Right atrium auricular region (tissue), 2 donors: ENCODE data around the gene FRMD4A. TPM values are rescaled to one million over a fixed set of nuclear protein-coding genes. Genes with fewer than 3 reads are reported as not detected.

Experiments
- DNase-seq: peaks from one replicate; pipeline ENCODE4 v3.0.0-alpha.2; 2019; ENCODE audit warnings: low spot score
- H3K27ac ChIP-seq, 2 donors: fragments of 200-600 bp; sonication (generic); 1 replicate in 1 of 2; 2 replicates in 1 of 2; pipeline ENCODE4 v1.5.1; 2016 to 2019
- H3K27me3 ChIP-seq, 2 donors: fragments of 200-600 bp; sonication (generic); one replicate each; pipeline versions ENCODE4 v1.5.1 to v1.6.0; 2017 to 2019
- H3K36me3 ChIP-seq: fragments of 200-600 bp; sonication (generic); one replicate; pipeline ENCODE4 v1.5.1; 2016
- H3K4me1 ChIP-seq, 2 donors: fragments of 200-600 bp; sonication (generic); one replicate each; pipeline versions ENCODE4 v1.5.1 to v1.6.0; 2017 to 2019
- H3K4me3 ChIP-seq, 2 donors: fragments of 200-600 bp; sonication (generic); 1 replicate in 1 of 2; 2 replicates in 1 of 2; pipeline ENCODE4 v1.5.1; 2017 to 2019; ENCODE audit warnings: mild to moderate bottlenecking in 1 of 2, moderate library complexity in 1 of 2
- H3K9me3 ChIP-seq, 2 donors: fragments of 200-600 bp; sonication (generic); one replicate each; pipeline ENCODE4 v1.5.1; 2019
- CTCF ChIP-seq, 2 donors: fragments of 200-600 bp; sonication (generic); IDR thresholded peaks; one replicate each; pipeline ENCODE4 v1.5.1; 2019; ENCODE audit warnings: antibody characterized with exemption in 2 of 2
- total RNA-seq, 2 donors: library from RNA; depleted of rRNA; stranded (reverse); fragments of >200 nt; gene quantifications; one replicate each; pipeline ENCODE4 v1.1.0, GENCODE V29; 2016

Gene FRMD4A
- total RNA-seq, 2 donors from 2014 or later, result 15.9 to 22.9 TPM

GRCh38 chr10:13681960-13682359 lies 648.8 kb downstream of the FRMD4A start:
- Histone ChIP-seq H3K4me3 (no peak overlapping the region), H3K9me3 (no peaks in the 10 kb centered on the region), H3K36me3 (no peaks in the 10 kb centered on the region), H3K27me3 (no peaks in the 10 kb centered on the region), H3K4me1 (peaks cover 0 to 41% of the 10 kb centered on the region in 2 donors), H3K27ac (no peak overlapping the region)
- DNase-seq, result no peak
- TF ChIP-seq CTCF (IDR thresholded peaks at IDR 0.05), result no peak

- no peak for DNase-seq
- no peak for TF ChIP-seq CTCF (IDR thresholded peaks at IDR 0.05)
- no peaks in the 10 kb centered on the region for H3K27me3 ChIP-seq
- no peaks in the 10 kb centered on the region for H3K36me3 ChIP-seq
- peaks cover 0 to 36% of the 10 kb centered on the region in 2 donors for H3K4me1 ChIP-seq
- H3K27ac ChIP-seq, result no peak overlapping the region
- H3K4me3 ChIP-seq, result no peak overlapping the region
- H3K9me3 ChIP-seq, result no peaks in the 10 kb centered on the region
Observed at GRCh38 chr10:13681528-13681927, 649.2 kb downstream of the FRMD4A start.

- peaks cover 0 to 32% of the 10 kb centered on the region in 2 donors for H3K4me1 ChIP-seq
- H3K27ac ChIP-seq, result no peak overlapping the region
Observed at GRCh38 chr10:13681095-13681494, 649.6 kb downstream of the FRMD4A start.

GRCh38 chr10:13678101-13678843 lies 652.5 kb downstream of the FRMD4A start:
- Histone ChIP-seq H3K27me3 (no peaks in the 10 kb centered on the region), H3K36me3 (peaks cover 11% of the 10 kb centered on the region), H3K4me1 (peaks cover 0 to 4% of the 10 kb centered on the region in 2 donors), H3K9me3 (no peaks in the 10 kb centered on the region), H3K27ac (no peak overlapping the region), H3K4me3 (no peak overlapping the region)
- TF ChIP-seq CTCF (IDR thresholded peaks at IDR 0.05), result no peak
- no peak for DNase-seq

More at GRCh38 chr10:13681095-13681494, 649.6 kb downstream of the FRMD4A start:
- no peak for TF ChIP-seq CTCF (IDR thresholded peaks at IDR 0.05)
- H3K9me3 ChIP-seq, result no peaks in the 10 kb centered on the region
- H3K27me3 ChIP-seq, result no peaks in the 10 kb centered on the region
- no peak overlapping the region for H3K4me3 ChIP-seq
- no peaks in the 10 kb centered on the region for H3K36me3 ChIP-seq
- DNase-seq, result no peak

- DNase-seq, result no peak
- no peaks in the 10 kb centered on the region for H3K9me3 ChIP-seq
- TF ChIP-seq CTCF (IDR thresholded peaks at IDR 0.05), result no peak
- no peak overlapping the region for H3K27ac ChIP-seq
- no peak overlapping the region for H3K4me3 ChIP-seq
- no peaks in the 10 kb centered on the region for H3K27me3 ChIP-seq
- no peaks in the 10 kb centered on the region for H3K4me1 ChIP-seq
- peaks cover 23% of the 10 kb centered on the region for H3K36me3 ChIP-seq
Observed at GRCh38 chr10:13674645-13675588, 655.8 kb downstream of the FRMD4A start.
